WTC11 (cell line): ENCODE results near the gene VPS8.

Source experiments
- ESRRA ChIP-seq: sonication (generic); formaldehyde crosslinking; IDR thresholded peaks from 2 replicates; pipeline ENCODE4 v1.8.1; 2022; ENCODE audit warnings: mild to moderate bottlenecking, missing genetic modification reagents, borderline replicate concordance
- TF ChIP-seq, protein P1 (sequence below): fragments of 200-600 bp; IDR thresholded peaks from 2 replicates; pipeline ENCODE4 v1.8.0; 2022; ENCODE audit warnings: antibody characterized with exemption

DNA sequence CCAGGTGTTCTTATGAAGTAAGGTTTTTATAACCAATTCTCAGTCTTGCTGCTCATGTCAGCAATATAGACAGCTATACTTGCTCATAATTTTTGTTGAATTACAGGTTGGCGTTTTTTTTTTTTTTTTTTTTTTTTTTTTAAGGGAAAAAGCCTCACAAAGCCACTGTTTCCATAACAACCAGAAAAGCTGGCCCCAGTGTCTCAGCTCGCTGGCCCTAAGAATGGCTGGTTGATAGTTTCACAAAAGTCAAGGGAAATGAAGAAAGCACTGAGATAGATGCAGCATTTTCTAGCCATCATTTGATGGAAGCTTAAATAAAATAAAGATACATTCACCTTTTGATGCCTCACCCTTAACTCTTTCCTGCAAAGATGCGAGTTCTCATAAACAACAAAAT is 219.0 kb downstream of the VPS8 start:
- TF ChIP-seq, protein P1, sequence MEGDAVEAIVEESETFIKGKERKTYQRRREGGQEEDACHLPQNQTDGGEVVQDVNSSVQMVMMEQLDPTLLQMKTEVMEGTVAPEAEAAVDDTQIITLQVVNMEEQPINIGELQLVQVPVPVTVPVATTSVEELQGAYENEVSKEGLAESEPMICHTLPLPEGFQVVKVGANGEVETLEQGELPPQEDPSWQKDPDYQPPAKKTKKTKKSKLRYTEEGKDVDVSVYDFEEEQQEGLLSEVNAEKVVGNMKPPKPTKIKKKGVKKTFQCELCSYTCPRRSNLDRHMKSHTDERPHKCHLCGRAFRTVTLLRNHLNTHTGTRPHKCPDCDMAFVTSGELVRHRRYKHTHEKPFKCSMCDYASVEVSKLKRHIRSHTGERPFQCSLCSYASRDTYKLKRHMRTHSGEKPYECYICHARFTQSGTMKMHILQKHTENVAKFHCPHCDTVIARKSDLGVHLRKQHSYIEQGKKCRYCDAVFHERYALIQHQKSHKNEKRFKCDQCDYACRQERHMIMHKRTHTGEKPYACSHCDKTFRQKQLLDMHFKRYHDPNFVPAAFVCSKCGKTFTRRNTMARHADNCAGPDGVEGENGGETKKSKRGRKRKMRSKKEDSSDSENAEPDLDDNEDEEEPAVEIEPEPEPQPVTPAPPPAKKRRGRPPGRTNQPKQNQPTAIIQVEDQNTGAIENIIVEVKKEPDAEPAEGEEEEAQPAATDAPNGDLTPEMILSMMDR = no peak
- TF ChIP-seq ESRRA (CRISPR knock-in tag) = no peak
